Measurements from ENCODE around the gene ABCB6.
"Not testable (repeated sequence)": the region's sequence is repeated elsewhere in the genome, so short reads cannot be mapped to it uniquely, and the experiment has no call there.

Gene ABCB6

GRCh38 chr2:219218732-219219701 lies at the start of gene ABCB6:
ABCB6 (minus strand) TSS chr2:219218958; CDS start chr2:219218673, 285 bp downstream.
- in situ Hi-C loops (cut with MboI; ENCODE audit: low pct_unique_long_range_greater_than_20kb, low sequenced_read_pairs): no loop called here
- DNase-seq: no peak

- DNase-seq: no peak
- in situ Hi-C loops (cut with MboI; ENCODE audit: low pct_unique_long_range_greater_than_20kb, low sequenced_read_pairs): no loop called here
Observed at GRCh38 chr2:219268294-219268693, 49.5 kb upstream of the ABCB6 start.

GRCh38 chr2:219266886-219267285 lies 48.1 kb upstream of the ABCB6 start:
- in situ Hi-C loops (cut with MboI; ENCODE audit: low pct_unique_long_range_greater_than_20kb, low sequenced_read_pairs): no loop called here
- DNase-seq: no peak

GRCh38 chr2:219266232-219266631 lies 47.5 kb upstream of the ABCB6 start:
- in situ Hi-C loops (cut with MboI; ENCODE audit: low pct_unique_long_range_greater_than_20kb, low sequenced_read_pairs): no loop called here
- DNase-seq: no peak

GRCh38 chr2:219261024-219261855 lies 42.5 kb upstream of the ABCB6 start:
- in situ Hi-C loops (cut with MboI; ENCODE audit: low pct_unique_long_range_greater_than_20kb, low sequenced_read_pairs): no loop called here
- DNase-seq: peak; percentile 74

- in situ Hi-C loops (cut with MboI; ENCODE audit: low pct_unique_long_range_greater_than_20kb, low sequenced_read_pairs); DNase-seq: not testable (repeated sequence)
Observed at GRCh38 chr2:219258942-219259341, 40.2 kb upstream of the ABCB6 start.

GRCh38 chr2:219254590-219255201 lies 35.9 kb upstream of the ABCB6 start:
- in situ Hi-C loops (cut with MboI; ENCODE audit: low pct_unique_long_range_greater_than_20kb, low sequenced_read_pairs): no loop called here
- DNase-seq: peak; percentile 72

GRCh38 chr2:219253753-219254589 lies 35.2 kb upstream of the ABCB6 start, which contains the start of gene TUBA4A:
TUBA4A (minus strand) TSS chr2:219253918; CDS start chr2:219253858, 60 bp downstream.
- in situ Hi-C loops (cut with MboI; ENCODE audit: low pct_unique_long_range_greater_than_20kb, low sequenced_read_pairs): no loop called here
- DNase-seq: peak; percentile 86

GRCh38 chr2:219252900-219253752 lies 34.4 kb upstream of the ABCB6 start, which contains the start of gene TUBA4B:
TUBA4B (plus strand) TSS chr2:219253243; CDS start chr2:219253408, 165 bp downstream.
- in situ Hi-C loops (cut with MboI; ENCODE audit: low pct_unique_long_range_greater_than_20kb, low sequenced_read_pairs): no loop called here
- DNase-seq: peak; percentile 72

- in situ Hi-C loops (cut with MboI; ENCODE audit: low pct_unique_long_range_greater_than_20kb, low sequenced_read_pairs): no loop called here
- no peak for DNase-seq
Observed at GRCh38 chr2:219252570-219252899, 33.8 kb upstream of the ABCB6 start.

- in situ Hi-C loops (cut with MboI; ENCODE audit: low pct_unique_long_range_greater_than_20kb, low sequenced_read_pairs): no loop called here
- no peak for DNase-seq
Observed at GRCh38 chr2:219252084-219252483, 33.3 kb upstream of the ABCB6 start.

GRCh38 chr2:219251656-219252055 lies 32.9 kb upstream of the ABCB6 start:
- DNase-seq: no peak
- in situ Hi-C loops (cut with MboI; ENCODE audit: low pct_unique_long_range_greater_than_20kb, low sequenced_read_pairs): no loop called here

- DNase-seq: no peak
- in situ Hi-C loops (cut with MboI; ENCODE audit: low pct_unique_long_range_greater_than_20kb, low sequenced_read_pairs): no loop called here
Observed at GRCh38 chr2:219250049-219250781, 31.5 kb upstream of the ABCB6 start.

GRCh38 chr2:219249203-219249980 lies 30.6 kb upstream of the ABCB6 start:
- in situ Hi-C loops (cut with MboI; ENCODE audit: low pct_unique_long_range_greater_than_20kb, low sequenced_read_pairs): no loop called here
- DNase-seq: peak; percentile 74

GRCh38 chr2:219248845-219249202 lies 30.1 kb upstream of the ABCB6 start:
- in situ Hi-C loops (cut with MboI; ENCODE audit: low pct_unique_long_range_greater_than_20kb, low sequenced_read_pairs): no loop called here
- no peak for DNase-seq
